IMR-90 (cell line): ENCODE results near the gene PDE4B.

Source experiments
- BHLHE40 ChIP-seq: fragments of 150-350 bp; IDR thresholded peaks from 2 replicates; pipeline ENCODE4 v1.6.1; 2016; ENCODE audit warnings: mild to moderate bottlenecking, low read depth, low read length
- CEBPB ChIP-seq: IDR thresholded peaks from 2 replicates; pipeline ENCODE4 v1.6.1; 2012; ENCODE audit warnings: low read depth, low read length, improper control_type of control experiment
- FOS ChIP-seq: fragments of 150-350 bp; IDR thresholded peaks from 2 replicates; pipeline ENCODE4 v1.6.1; 2016; ENCODE audit warnings: low read depth, low read length
- MAZ ChIP-seq: IDR thresholded peaks from 2 replicates; pipeline ENCODE4 v1.6.1; 2012; ENCODE audit warnings: low read depth, mild to moderate bottlenecking, low read length, improper control_type of control experiment, moderate library complexity, borderline replicate concordance
- POLR2A ChIP-seq: IDR thresholded peaks from 2 replicates; pipeline ENCODE4 v1.6.1; 2012; ENCODE audit warnings: mild to moderate bottlenecking, low read depth, low read length
- RAD21 ChIP-seq: IDR thresholded peaks from 2 replicates; pipeline ENCODE4 v1.6.1; 2012; ENCODE audit warnings: low read length, improper control_type of control experiment
- SMC3 ChIP-seq: fragments of 150-350 bp; IDR thresholded peaks from 2 replicates; pipeline ENCODE4 v1.6.1; 2016; ENCODE audit warnings: low read depth, mild to moderate bottlenecking, antibody characterized with exemption, low read length, moderate library complexity
- TF ChIP-seq, protein P1 (sequence below): conservative IDR thresholded peaks from 2 replicates; pipeline ENCODE4 v1.5.1; 2012; ENCODE audit warnings: mild to moderate bottlenecking, low read depth, low read length, improper control_type of control experiment
- TF ChIP-seq, protein P2 (sequence below): fragments of 150-350 bp; IDR thresholded peaks from 2 replicates; pipeline ENCODE4 v1.6.1; 2016; ENCODE audit warnings: low read depth, mild to moderate bottlenecking, low read length, moderate library complexity, borderline replicate concordance

DNA sequence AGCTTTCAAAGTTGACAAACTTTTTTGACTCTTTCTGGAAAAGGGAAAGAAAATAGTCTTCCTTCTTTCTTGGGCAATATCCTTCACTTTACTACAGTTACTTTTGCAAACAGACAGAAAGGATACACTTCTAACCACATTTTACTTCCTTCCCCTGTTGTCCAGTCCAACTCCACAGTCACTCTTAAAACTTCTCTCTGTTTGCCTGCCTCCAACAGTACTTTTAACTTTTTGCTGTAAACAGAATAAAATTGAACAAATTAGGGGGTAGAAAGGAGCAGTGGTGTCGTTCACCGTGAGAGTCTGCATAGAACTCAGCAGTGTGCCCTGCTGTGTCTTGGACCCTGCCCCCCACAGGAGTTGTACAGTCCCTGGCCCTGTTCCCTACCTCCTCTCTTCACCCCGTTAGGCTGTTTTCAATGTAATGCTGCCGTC lies 580.5 kb downstream of the PDE4B start:
- TF ChIP-seq, protein P1, sequence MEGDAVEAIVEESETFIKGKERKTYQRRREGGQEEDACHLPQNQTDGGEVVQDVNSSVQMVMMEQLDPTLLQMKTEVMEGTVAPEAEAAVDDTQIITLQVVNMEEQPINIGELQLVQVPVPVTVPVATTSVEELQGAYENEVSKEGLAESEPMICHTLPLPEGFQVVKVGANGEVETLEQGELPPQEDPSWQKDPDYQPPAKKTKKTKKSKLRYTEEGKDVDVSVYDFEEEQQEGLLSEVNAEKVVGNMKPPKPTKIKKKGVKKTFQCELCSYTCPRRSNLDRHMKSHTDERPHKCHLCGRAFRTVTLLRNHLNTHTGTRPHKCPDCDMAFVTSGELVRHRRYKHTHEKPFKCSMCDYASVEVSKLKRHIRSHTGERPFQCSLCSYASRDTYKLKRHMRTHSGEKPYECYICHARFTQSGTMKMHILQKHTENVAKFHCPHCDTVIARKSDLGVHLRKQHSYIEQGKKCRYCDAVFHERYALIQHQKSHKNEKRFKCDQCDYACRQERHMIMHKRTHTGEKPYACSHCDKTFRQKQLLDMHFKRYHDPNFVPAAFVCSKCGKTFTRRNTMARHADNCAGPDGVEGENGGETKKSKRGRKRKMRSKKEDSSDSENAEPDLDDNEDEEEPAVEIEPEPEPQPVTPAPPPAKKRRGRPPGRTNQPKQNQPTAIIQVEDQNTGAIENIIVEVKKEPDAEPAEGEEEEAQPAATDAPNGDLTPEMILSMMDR, result no peak
- TF ChIP-seq POLR2A (no peak), FOS (no peak), CEBPB (no peak), SMC3 (no peak), MAZ (no peak), BHLHE40 (no peak), RAD21 (no peak)
- TF ChIP-seq, protein P2, sequence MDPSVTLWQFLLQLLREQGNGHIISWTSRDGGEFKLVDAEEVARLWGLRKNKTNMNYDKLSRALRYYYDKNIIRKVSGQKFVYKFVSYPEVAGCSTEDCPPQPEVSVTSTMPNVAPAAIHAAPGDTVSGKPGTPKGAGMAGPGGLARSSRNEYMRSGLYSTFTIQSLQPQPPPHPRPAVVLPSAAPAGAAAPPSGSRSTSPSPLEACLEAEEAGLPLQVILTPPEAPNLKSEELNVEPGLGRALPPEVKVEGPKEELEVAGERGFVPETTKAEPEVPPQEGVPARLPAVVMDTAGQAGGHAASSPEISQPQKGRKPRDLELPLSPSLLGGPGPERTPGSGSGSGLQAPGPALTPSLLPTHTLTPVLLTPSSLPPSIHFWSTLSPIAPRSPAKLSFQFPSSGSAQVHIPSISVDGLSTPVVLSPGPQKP, result no peak
